Suprapubic skin (tissue), 4 donors: ENCODE data around the gene SETD1A. TPM values are rescaled to one million over a fixed set of nuclear protein-coding genes. Genes with fewer than 3 reads are reported as not detected.

Experiments
- DNase-seq, 2 donors: peaks; one replicate each; pipeline ENCODE4 v3.0.0-alpha.2; 2019; ENCODE audit warnings: low spot score in 2 of 2
- H3K27ac ChIP-seq: fragments of 200-600 bp; sonication (generic); one replicate; pipeline ENCODE4 v1.5.1; 2019
- H3K27me3 ChIP-seq: fragments of 200-600 bp; sonication (generic); one replicate; pipeline ENCODE4 v1.5.1; 2019
- H3K36me3 ChIP-seq: fragments of 200-600 bp; sonication (generic); one replicate; pipeline ENCODE4 v1.5.1; 2019
- H3K4me1 ChIP-seq: fragments of 200-600 bp; sonication (generic); one replicate; pipeline ENCODE4 v1.5.1; 2019
- H3K4me3 ChIP-seq: fragments of 200-600 bp; sonication (generic); one replicate; pipeline ENCODE4 v1.5.1; 2019; ENCODE audit warnings: mild to moderate bottlenecking
- H3K9me3 ChIP-seq: fragments of 200-600 bp; sonication (generic); one replicate; pipeline ENCODE4 v1.5.1; 2019
- CTCF ChIP-seq, 2 donors: fragments of 200-600 bp in 1 of 2; fragments of 450-650 bp in 1 of 2; sonication (generic) in 1 of 2; IDR thresholded peaks; one replicate each; pipeline ENCODE4 v1.5.1; 2016 to 2019; ENCODE audit warnings: antibody characterized with exemption in 2 of 2, mild to moderate bottlenecking in 1 of 2, moderate library complexity in 1 of 2
- EP300 ChIP-seq: sonication (generic); formaldehyde crosslinking; IDR thresholded peaks from one replicate; pipeline ENCODE4 v1.6.1; 2017; ENCODE audit warnings: antibody characterized with exemption
- POLR2A ChIP-seq, 2 donors: fragments of 450-650 bp; IDR thresholded peaks; one replicate each; pipeline ENCODE4 v1.6.1; 2017; ENCODE audit warnings: antibody characterized with exemption in 2 of 2, mild to moderate bottlenecking in 2 of 2, moderate library complexity in 2 of 2
- POLR2AphosphoS5 ChIP-seq, 3 donors: sonication (generic); formaldehyde crosslinking; IDR thresholded peaks; one replicate each; pipeline ENCODE4 v1.6.1; 2017; ENCODE audit warnings: antibody characterized with exemption in 3 of 3
- WGBS: methylation state at CpG from one replicate; pipeline ENCODE4 v1.1.5; 2018; 5-methylcytosine and 5-hydroxymethylcytosine counted together
- total RNA-seq, 4 donors: library from RNA; depleted of rRNA; stranded (reverse); fragments of >200 nt; gene quantifications; one replicate each; pipeline ENCODE4 v1.1.0, GENCODE V29; 2016

Gene SETD1A
- total RNA-seq, 4 donors from 2014 or later: 12.5 to 14.7 (median 13.7) TPM

GRCh38 chr16:31004658-31005057, 47.1 kb downstream of the SETD1A start:
- peaks cover 23% of the 10 kb centered on the region for H3K4me1 ChIP-seq
- no peaks in the 10 kb centered on the region for H3K36me3 ChIP-seq
- no peak for DNase-seq
- H3K9me3 ChIP-seq: no peaks in the 10 kb centered on the region
- H3K27ac ChIP-seq: no peak overlapping the region
- H3K27me3 ChIP-seq: peaks cover 13% of the 10 kb centered on the region
- no peak overlapping the region for H3K4me3 ChIP-seq
- 76% methylated on average over 2 of the region's 2 CpGs for WGBS
- TF ChIP-seq CTCF (IDR thresholded peaks at IDR 0.05) (no peak), EP300 (no peak), POLR2AphosphoS5 (IDR thresholded peaks at IDR 0.05) (no peak), POLR2A (IDR thresholded peaks at IDR 0.05) (no peak)

GRCh38 chr16:31005350-31006085, 48.0 kb downstream of the SETD1A start:
- Histone ChIP-seq H3K4me3 (no peak overlapping the region), H3K36me3 (no peaks in the 10 kb centered on the region), H3K27ac (no peak overlapping the region), H3K27me3 (peaks cover 21% of the 10 kb centered on the region), H3K9me3 (no peaks in the 10 kb centered on the region), H3K4me1 (peaks cover 28% of the 10 kb centered on the region)
- no peak for TF ChIP-seq POLR2AphosphoS5 (IDR thresholded peaks at IDR 0.05)
- no peak for TF ChIP-seq EP300
- no peak for TF ChIP-seq CTCF (IDR thresholded peaks at IDR 0.05)
- no peak for TF ChIP-seq POLR2A (IDR thresholded peaks at IDR 0.05)
- WGBS: 85% methylated on average over 16 of the region's 16 CpGs
- no peak for DNase-seq

- Histone ChIP-seq H3K27ac (no peak overlapping the region), H3K4me1 (peaks cover 29% of the 10 kb centered on the region), H3K27me3 (peaks cover 27% of the 10 kb centered on the region), H3K4me3 (no peak overlapping the region), H3K9me3 (no peaks in the 10 kb centered on the region), H3K36me3 (no peaks in the 10 kb centered on the region)
- DNase-seq: no peak
- TF ChIP-seq EP300: no peak
- no peak for TF ChIP-seq POLR2A (IDR thresholded peaks at IDR 0.05)
- TF ChIP-seq POLR2AphosphoS5 (IDR thresholded peaks at IDR 0.05): no peak
- TF ChIP-seq CTCF (IDR thresholded peaks at IDR 0.05): no peak
- 58% methylated on average over 7 of the region's 7 CpGs for WGBS
Observed at GRCh38 chr16:31006086-31006385, 48.5 kb downstream of the SETD1A start.

- no peak for TF ChIP-seq POLR2AphosphoS5 (IDR thresholded peaks at IDR 0.05)
- no peak for TF ChIP-seq EP300
- no peak for TF ChIP-seq CTCF (IDR thresholded peaks at IDR 0.05)
- Histone ChIP-seq H3K9me3 (no peaks in the 10 kb centered on the region), H3K4me1 (peaks cover 24% of the 10 kb centered on the region), H3K27ac (no peak overlapping the region), H3K36me3 (no peaks in the 10 kb centered on the region), H3K27me3 (peaks cover 32% of the 10 kb centered on the region), H3K4me3 (no peak overlapping the region)
- 92% methylated on average over 8 of the region's 8 CpGs for WGBS
- no peak for DNase-seq
Observed at GRCh38 chr16:31006589-31006988, 49.0 kb downstream of the SETD1A start.

- no peak for DNase-seq
- Histone ChIP-seq H3K9me3 (no peaks in the 10 kb centered on the region), H3K4me1 (peaks cover 15% of the 10 kb centered on the region), H3K27me3 (peaks cover 41% of the 10 kb centered on the region), H3K27ac (no peak overlapping the region), H3K4me3 (no peak overlapping the region), H3K36me3 (no peaks in the 10 kb centered on the region)
- WGBS: 77% methylated on average over 4 of the region's 6 CpGs
- no peak for TF ChIP-seq EP300
- TF ChIP-seq CTCF (IDR thresholded peaks at IDR 0.05): no peak
- TF ChIP-seq POLR2A (IDR thresholded peaks at IDR 0.05): no peak
- no peak for TF ChIP-seq POLR2AphosphoS5 (IDR thresholded peaks at IDR 0.05)
Observed at GRCh38 chr16:31007684-31008083, 50.1 kb downstream of the SETD1A start.
